ENCODE data around the gene ZNRF2. TPM values are rescaled to one million over a fixed set of nuclear protein-coding genes. Genes with fewer than 3 reads are reported as not detected.

ZNRF2 gene
- total RNA-seq, 6 experiments from 2014 or later, result 17.1 to 24.0 (median 18.7) TPM

- Histone ChIP-seq H3K4me1 (peaks cover 0 to 24% (median 0%) of the 10 kb centered on the region in 4 donors), H3K27me3 (no peaks in the 10 kb centered on the region), H3K4me3 (no peak overlapping the region), H3K27ac (peak overlapping the region; percentile 13 to 37 (median 21)), H3K36me3 (no peaks in the 10 kb centered on the region), H3K9me3 (no peaks in the 10 kb centered on the region)
- DNase-seq, result no peak
- ATAC-seq, result peak; percentile 70 to 81 (median 76)
- intact Hi-C loops (cut with DNase I), result no loop called here
- TF ChIP-seq POLR2A (IDR thresholded peaks at IDR 0.05), result no peak
- no peak for TF ChIP-seq CTCF (IDR thresholded peaks at IDR 0.05)
- 26% methylated on average over 4 of the region's 4 CpGs for whole genome bisulfite sequencing (ENCODE audit: insufficient coverage, low coverage, low lambda C conversion rate, missing lambda C conversion rate)
Measured at GRCh38 chr7:30322271-30323005, 38.0 kb downstream of the ZNRF2 start.

- H3K27ac ChIP-seq, result peak overlapping the region in 1 of 3 donors; percentile 21
- no peak overlapping the region for H3K4me3 ChIP-seq
- H3K36me3 ChIP-seq, result no peaks in the 10 kb centered on the region
- peaks cover 0 to 24% (median 0%) of the 10 kb centered on the region in 4 donors for H3K4me1 ChIP-seq
- TF ChIP-seq POLR2A (IDR thresholded peaks at IDR 0.05) (no peak), CTCF (IDR thresholded peaks at IDR 0.05) (no peak)
- intact Hi-C loops (cut with DNase I), result no loop called here
- no peaks in the 10 kb centered on the region for H3K27me3 ChIP-seq
- ATAC-seq (peak in 2 of 4 donors; percentile 11 to 26), DNase-seq (no peak)
- no peaks in the 10 kb centered on the region for H3K9me3 ChIP-seq
- 43% methylated on average over 2 of the region's 2 CpGs for WGBS (ENCODE audit: insufficient coverage, low coverage, low lambda C conversion rate, missing lambda C conversion rate)
Measured at GRCh38 chr7:30323006-30323355, 38.6 kb downstream of the ZNRF2 start.

- Histone ChIP-seq H3K27ac (no peak overlapping the region), H3K4me1 (peaks cover 0 to 7% (median 0%) of the 10 kb centered on the region in 4 donors), H3K4me3 (no peak overlapping the region), H3K36me3 (no peaks in the 10 kb centered on the region), H3K9me3 (no peaks in the 10 kb centered on the region), H3K27me3 (no peaks in the 10 kb centered on the region)
- TF ChIP-seq POLR2A (IDR thresholded peaks at IDR 0.05) (no peak), CTCF (IDR thresholded peaks at IDR 0.05) (no peak)
- DNase-seq, result no peak
- intact Hi-C loops (cut with DNase I), result no loop called here
- WGBS (ENCODE audit: insufficient coverage, low coverage, low lambda C conversion rate, missing lambda C conversion rate), result 46% methylated on average over 1 of the region's 1 CpG
- no peak for ATAC-seq
Measured at GRCh38 chr7:30327813-30328212, 43.4 kb downstream of the ZNRF2 start.

- no peak for DNase-seq
- H3K9me3 ChIP-seq, result no peaks in the 10 kb centered on the region
- no peak overlapping the region for H3K27ac ChIP-seq
- intact Hi-C loops (cut with DNase I), result no loop called here
- no peaks in the 10 kb centered on the region for H3K36me3 ChIP-seq
- H3K4me3 ChIP-seq, result no peak overlapping the region
- no peaks in the 10 kb centered on the region for H3K27me3 ChIP-seq
- no peak for ATAC-seq
- H3K4me1 ChIP-seq, result peaks cover 0 to 7% (median 0%) of the 10 kb centered on the region in 4 donors
- TF ChIP-seq POLR2A (IDR thresholded peaks at IDR 0.05) (no peak), CTCF (IDR thresholded peaks at IDR 0.05) (no peak)
Measured at GRCh38 chr7:30328381-30328780, 44.0 kb downstream of the ZNRF2 start.
